ENCODE data around the gene MED15.

GRCh38 chr22:20582520-20583361, 75.3 kb downstream of the MED15 start:
- TF ChIP-seq CTCF (IDR thresholded peaks at IDR 0.05; ENCODE audit: low read depth, low read length, poor library complexity, severe bottlenecking): no peak
- TF ChIP-seq EZH2phosphoT487 (IDR thresholded peaks at IDR 0.05; ENCODE audit: borderline replicate concordance, low read length): no peak
